K562 (cell line): ENCODE measurements around the gene MEDAG. TPM values are rescaled to one million over a fixed set of nuclear protein-coding genes. Genes with fewer than 3 reads are reported as not detected.

Source experiments
- ATAC-seq: fragments of 200-7000 bp; cut with Tn5 transposase; 3 replicates; pipeline ENCODE4 v1.9.1; 2020; ENCODE audit warnings: moderate library complexity
- BruUV-seq: library from RNA; stranded (reverse); fragments of 400-500 nt; replicated peaks from 2 replicates; lab custom pipeline; 2021; lab: Mats Ljungman, UMichigan
- CTCF ChIA-PET: fragments of 300-600 bp; formaldehyde crosslinking; extraction: SDS; loops from one replicate; lab custom pipeline; 2021; ENCODE audit warnings: low intra/inter-chr PET ratio; lab: Yijun Ruan, JAX
- POLR2A ChIA-PET: fragments of 300-600, 350-650 bp; sonication (Branson Sonifier 250); formaldehyde crosslinking; extraction: SDS; loops from one replicate; lab custom pipeline; 2021; ENCODE audit warnings: antibody characterized with exemption, inconsistent platforms; lab: Yijun Ruan, JAX
- DNase-seq, 4 experiments: peaks; one replicate each; pipeline versions ENCODE4 v3.0.0 to v3.0.0-alpha.2; 2011 to 2018; ENCODE audit warnings: low spot score in 3 of 4, mixed read lengths in 3 of 4; ENCODE audit errors: extremely low read depth in 1 of 4
- FAIRE-seq: peaks from 2 replicates; lab custom pipeline; 2011; peaks lifted over from hg19 to GRCh38; lab: Jason Lieb, UNC
- H2AFZ ChIP-seq: 2 replicates; pipeline ENCODE4 v1.6.0; 2011; ENCODE audit warnings: low read depth, low read length, control low read depth, inconsistent platforms
- H3K27ac ChIP-seq: fragments of 200-600 bp; 3 replicates; pipeline ENCODE4 v1.8.0; 2011; ENCODE audit warnings: low read depth, mild to moderate bottlenecking, control low read depth, inconsistent platforms, low read length, moderate library complexity, mixed read lengths; ENCODE audit errors: extremely low read depth
- H3K27me3 ChIP-seq, 2 experiments: fragments of 300-600 bp in 1 of 2; 2 replicates in 1 of 2; 3 replicates in 1 of 2; pipeline versions ENCODE4 v1.6.0 to v1.8.0; 2011; ENCODE audit warnings: inconsistent platforms in 2 of 2, low read length in 2 of 2, mild to moderate bottlenecking in 1 of 2, mixed read lengths in 1 of 2, moderate library complexity in 1 of 2; ENCODE audit not compliant: control insufficient read depth in 2 of 2, insufficient read depth in 2 of 2
- H3K36me3 ChIP-seq: fragments of 300-600 bp; 3 replicates; pipeline ENCODE4 v1.8.0; 2011; ENCODE audit warnings: mild to moderate bottlenecking, low read length, inconsistent platforms; ENCODE audit not compliant: control insufficient read depth, insufficient read depth
- H3K4me1 ChIP-seq, 2 experiments: fragments of 200-600 bp in 1 of 2; replicated peaks in 1 of 2; 2 replicates in 1 of 2; 3 replicates in 1 of 2; pipeline versions ENCODE4 v1.5.1 to v1.8.0; 2011; ENCODE audit warnings: inconsistent platforms in 2 of 2, low read length in 2 of 2, mild to moderate bottlenecking in 1 of 2, mixed read lengths in 1 of 2, moderate library complexity in 1 of 2; ENCODE audit not compliant: control insufficient read depth in 2 of 2, insufficient read depth in 2 of 2
- H3K4me2 ChIP-seq: 2 replicates; pipeline ENCODE4 v1.6.1; 2011; ENCODE audit warnings: low read length, control low read depth, inconsistent platforms, mixed read lengths; ENCODE audit not compliant: insufficient read depth
- H3K4me3 ChIP-seq: fragments of 200-600 bp; sonication (generic), shearing (Covaris generic); 2 replicates; pipeline ENCODE4 v1.5.1; 2016; ENCODE audit warnings: control low read depth, inconsistent platforms
- H3K79me2 ChIP-seq: fragments of 200-600 bp; 3 replicates; pipeline ENCODE4 v1.8.0; 2011; ENCODE audit warnings: low read length, inconsistent platforms; ENCODE audit not compliant: control insufficient read depth, insufficient read depth
- H3K9ac ChIP-seq, 2 experiments: 2 replicates each; pipeline versions ENCODE4 v1.6.0 to v1.6.1; 2011; ENCODE audit warnings: low read depth in 2 of 2, low read length in 2 of 2, control low read depth in 1 of 2, inconsistent platforms in 1 of 2, mild to moderate bottlenecking in 1 of 2, mixed read lengths in 1 of 2; ENCODE audit not compliant: insufficient read depth in 1 of 2
- H3K9me1 ChIP-seq: one replicate; pipeline ENCODE4 v1.6.0; 2011; ENCODE audit warnings: inconsistent platforms, mild to moderate bottlenecking, low read length, moderate library complexity; ENCODE audit not compliant: control insufficient read depth, insufficient read depth
- H3K9me3 ChIP-seq: replicated peaks from 2 replicates; pipeline ENCODE4 v1.5.1; 2011; ENCODE audit warnings: low read depth, low read length, inconsistent platforms; ENCODE audit not compliant: control insufficient read depth, insufficient read depth
- H4K20me1 ChIP-seq: replicated peaks from 2 replicates; pipeline ENCODE4 v1.6.1; 2011; ENCODE audit warnings: low read length, inconsistent platforms, mixed read lengths; ENCODE audit not compliant: control insufficient read depth, insufficient read depth
- ILF3 ChIP-seq: fragments of 450-650 bp; IDR thresholded peaks from 2 replicates; pipeline ENCODE4 v1.6.1; 2018; ENCODE audit warnings: antibody characterized with exemption, mild to moderate bottlenecking, moderate library complexity, borderline replicate concordance
- KLF1 ChIP-seq: fragments of 450-650 bp; IDR thresholded peaks from 2 replicates; pipeline ENCODE4 v1.6.1; 2016; ENCODE audit warnings: missing genetic modification characterization, missing compliant biosample characterization
- SMARCA5 ChIP-seq: fragments of 450-650 bp; IDR thresholded peaks from 2 replicates; pipeline ENCODE4 v1.6.1; 2016
- SNIP1 ChIP-seq: fragments of 450-650 bp; IDR thresholded peaks from 2 replicates; pipeline ENCODE4 v1.7.1; 2017; ENCODE audit warnings: low read depth, mild to moderate bottlenecking
- SOX6 ChIP-seq: fragments of 450-650 bp; IDR thresholded peaks from 2 replicates; pipeline ENCODE4 v1.6.1; 2014; ENCODE audit warnings: mild to moderate bottlenecking
- SRSF3 ChIP-seq: fragments of 200-400 bp; formaldehyde crosslinking; IDR thresholded peaks from 2 replicates; pipeline ENCODE4 v1.6.1; 2016; ENCODE audit warnings: mild to moderate bottlenecking, low read length, moderate library complexity; ENCODE audit not compliant: insufficient read depth
- STAG1 ChIP-seq: sonication (generic); formaldehyde crosslinking; IDR thresholded peaks from 2 replicates; pipeline ENCODE4 v1.5.0; 2020; ENCODE audit warnings: missing genetic modification reagents, borderline replicate concordance
- TAF15 ChIP-seq: fragments of 200-400 bp; formaldehyde crosslinking; IDR thresholded peaks from 2 replicates; pipeline ENCODE4 v1.6.1; 2017; ENCODE audit warnings: mild to moderate bottlenecking, low read depth, low read length, moderate library complexity
- TSC22D4 ChIP-seq: fragments of 450-650 bp; IDR thresholded peaks from 2 replicates; pipeline ENCODE4 v1.6.1; 2016; ENCODE audit warnings: missing genetic modification characterization, missing biosample characterization, control low read depth
- ZNF232 ChIP-seq: sonication (generic); formaldehyde crosslinking; IDR thresholded peaks from 2 replicates; pipeline ENCODE4 v1.8.0; 2022; ENCODE audit warnings: mild to moderate bottlenecking, missing genetic modification reagents
- ZNF436 ChIP-seq: fragments of 250-450, 450-650 bp; sonication (Bioruptor Pico); formaldehyde crosslinking; IDR thresholded peaks from 2 replicates; pipeline ENCODE4 v1.7.0; 2020; ENCODE audit warnings: mild to moderate bottlenecking
- ZNF76 ChIP-seq: fragments of 250-450 bp; sonication (Bioruptor Pico); IDR thresholded peaks from 2 replicates; pipeline ENCODE4 v1.4.0; 2020; ENCODE audit warnings: mild to moderate bottlenecking, moderate library complexity, borderline replicate concordance
- WGBS: fragments of 100-300 bp; shearing (Covaris generic); methylation state at CpG from one replicate; pipeline ENCODE4 v1.1.6; 2016; ENCODE audit warnings: low coverage, mixed read lengths; ENCODE audit not compliant: insufficient coverage; ENCODE audit errors: missing lambda C conversion rate; 5-methylcytosine and 5-hydroxymethylcytosine counted together
- in situ Hi-C: fragments of 300-500 bp; cut with MboI; formaldehyde crosslinking; loops from 4 replicates; pipeline ENCODE4 v1.15.0; 2018; ENCODE audit warnings: inconsistent platforms, mixed read lengths
- intact Hi-C: fragments of 100-400 bp; cut with micrococcal nuclease; formaldehyde crosslinking; loops from 2 replicates; pipeline ENCODE4 v1.14.2; 2022
- polyA plus RNA-seq, 8 experiments: library from polyadenylated mRNA; depleted of rRNA in 4 of 8; stranded (reverse) in 5 of 8; unstranded in 3 of 8; fragments of >200 nt; fragmentation: Nextera tagmentation in 2 of 8; fragmentation: Illumina TruSeq in 1 of 8; extraction: Ambion mirVana in 2 of 8; extraction: Trizol in 1 of 8; gene quantifications; 2 replicates each; pipeline versions ENCODE4 v1.2.1 to v1.2.3, GENCODE V29; 2011 to 2014; ENCODE audit warnings: inconsistent platforms in 1 of 8, missing spikeins in 1 of 8
- total RNA-seq, 7 experiments: library from RNA; depleted of rRNA in 6 of 7; stranded (reverse); fragments of >200 nt in 6 of 7; fragmentation: Illumina TruSeq in 2 of 7; extraction: Trizol in 2 of 7; gene quantifications; 2 replicates each; pipeline versions ENCODE4 v1.2.1 to v1.2.3, GENCODE V29; 2011 to 2021; ENCODE audit warnings: low replicate concordance in 1 of 7
- TF ChIP-seq, protein P1 (sequence below), 2 experiments: fragments of 450-650 bp; IDR thresholded peaks; 2 replicates each; pipeline ENCODE4 v1.6.1; 2018; ENCODE audit warnings: mild to moderate bottlenecking in 2 of 2, low read depth in 1 of 2; ENCODE audit not compliant: partially characterized antibody in 2 of 2
- TF ChIP-seq, protein P2 (sequence below), 2 experiments: fragments of 450-650 bp; conservative IDR thresholded peaks; 2 replicates each; pipeline ENCODE4 v1.6.1; 2017; ENCODE audit warnings: mild to moderate bottlenecking in 2 of 2, moderate library complexity in 2 of 2
- TF ChIP-seq, protein P3 (sequence below): conservative IDR thresholded peaks from 2 replicates; pipeline ENCODE4 v1.6.1; 2011; ENCODE audit warnings: low read depth, mild to moderate bottlenecking, low read length; ENCODE audit not compliant: control insufficient read depth
- TF ChIP-seq, protein P4 (sequence below), 2 experiments: fragments of 450-650 bp in 1 of 2; sonication (generic) in 1 of 2; formaldehyde crosslinking; conservative IDR thresholded peaks; 2 replicates each; pipeline versions ENCODE4 v1.4.0 to v1.8.1; 2020 to 2022; ENCODE audit warnings: mild to moderate bottlenecking in 1 of 2, missing genetic modification reagents in 1 of 2

The MEDAG gene
- total and polyA plus RNA-seq, 9 of the 15 experiments (the other 6 are each of a cell fraction or from before 2014, with no cell fraction given) = not detected

DNA sequence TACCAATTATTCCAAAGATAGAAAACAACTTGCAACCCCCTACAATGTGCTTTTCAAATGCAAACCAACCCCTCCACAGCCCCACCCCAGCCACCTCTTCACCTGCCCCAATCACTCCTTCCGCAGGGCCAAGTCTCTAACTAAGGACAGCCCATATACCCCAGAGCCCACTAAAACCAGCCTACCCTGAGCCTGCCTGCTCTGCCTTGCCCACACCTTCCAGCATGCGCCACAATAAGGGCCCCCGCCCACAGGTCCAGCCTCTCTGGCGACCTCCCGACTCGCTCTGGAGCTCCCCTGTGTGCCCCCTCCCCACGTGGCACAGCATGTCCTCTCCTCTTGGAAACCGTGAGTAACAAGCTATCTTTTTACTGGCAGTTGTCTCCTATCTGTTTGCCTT, 42.8 kb upstream of the MEDAG start:
- Histone ChIP-seq H2AFZ (no peak overlapping the region), H3K36me3 (no peaks in the 10 kb centered on the region), H3K9ac (no peak overlapping the region), H3K27ac (no peak overlapping the region), H3K9me3 (no peaks in the 10 kb centered on the region), H3K9me1 (no peaks in the 10 kb centered on the region), H3K4me2 (no peak overlapping the region), H3K4me1 (no peaks in the 10 kb centered on the region; a peak in 1 of 5 replicates), H4K20me1 (no peaks in the 10 kb centered on the region), H3K27me3 (peaks cover 2 to 16% of the 10 kb centered on the region in 2 experiments; a peak in 3 of 5 replicates), H3K79me2 (no peaks in the 10 kb centered on the region), H3K4me3 (no peak overlapping the region)
- WGBS = 0% methylated on average over 7 of the region's 8 CpGs
- ChIA-PET POLR2A (interaction anchor here (0.6 kb wide), 1 partner anchor 23 kb away, joined by 3 read pairs; no protein-coding TSS in a partner anchor), CTCF (no interaction called here)
- intact Hi-C loops = loop anchor here (10.0 kb wide), 1 partner anchor 188 kb away; no protein-coding TSS in a partner anchor
- FAIRE-seq (no peak), ATAC-seq (no peak), DNase-seq (no peak)
- no TSS peak for BruUV-seq
- in situ Hi-C loops = no loop called here
- TF ChIP-seq SMARCA5 (no peak), STAG1 (CRISPR knock-in tag) (no peak), ZNF436 (no peak), TSC22D4 (no peak), TAF15 (no peak), ILF3 (no peak), ZNF232 (CRISPR knock-in tag) (no peak), SRSF3 (no peak), SNIP1 (no peak), KLF1 (tag) (no peak), ZNF76 (no peak), SOX6 (no peak)
- TF ChIP-seq, protein P1, sequence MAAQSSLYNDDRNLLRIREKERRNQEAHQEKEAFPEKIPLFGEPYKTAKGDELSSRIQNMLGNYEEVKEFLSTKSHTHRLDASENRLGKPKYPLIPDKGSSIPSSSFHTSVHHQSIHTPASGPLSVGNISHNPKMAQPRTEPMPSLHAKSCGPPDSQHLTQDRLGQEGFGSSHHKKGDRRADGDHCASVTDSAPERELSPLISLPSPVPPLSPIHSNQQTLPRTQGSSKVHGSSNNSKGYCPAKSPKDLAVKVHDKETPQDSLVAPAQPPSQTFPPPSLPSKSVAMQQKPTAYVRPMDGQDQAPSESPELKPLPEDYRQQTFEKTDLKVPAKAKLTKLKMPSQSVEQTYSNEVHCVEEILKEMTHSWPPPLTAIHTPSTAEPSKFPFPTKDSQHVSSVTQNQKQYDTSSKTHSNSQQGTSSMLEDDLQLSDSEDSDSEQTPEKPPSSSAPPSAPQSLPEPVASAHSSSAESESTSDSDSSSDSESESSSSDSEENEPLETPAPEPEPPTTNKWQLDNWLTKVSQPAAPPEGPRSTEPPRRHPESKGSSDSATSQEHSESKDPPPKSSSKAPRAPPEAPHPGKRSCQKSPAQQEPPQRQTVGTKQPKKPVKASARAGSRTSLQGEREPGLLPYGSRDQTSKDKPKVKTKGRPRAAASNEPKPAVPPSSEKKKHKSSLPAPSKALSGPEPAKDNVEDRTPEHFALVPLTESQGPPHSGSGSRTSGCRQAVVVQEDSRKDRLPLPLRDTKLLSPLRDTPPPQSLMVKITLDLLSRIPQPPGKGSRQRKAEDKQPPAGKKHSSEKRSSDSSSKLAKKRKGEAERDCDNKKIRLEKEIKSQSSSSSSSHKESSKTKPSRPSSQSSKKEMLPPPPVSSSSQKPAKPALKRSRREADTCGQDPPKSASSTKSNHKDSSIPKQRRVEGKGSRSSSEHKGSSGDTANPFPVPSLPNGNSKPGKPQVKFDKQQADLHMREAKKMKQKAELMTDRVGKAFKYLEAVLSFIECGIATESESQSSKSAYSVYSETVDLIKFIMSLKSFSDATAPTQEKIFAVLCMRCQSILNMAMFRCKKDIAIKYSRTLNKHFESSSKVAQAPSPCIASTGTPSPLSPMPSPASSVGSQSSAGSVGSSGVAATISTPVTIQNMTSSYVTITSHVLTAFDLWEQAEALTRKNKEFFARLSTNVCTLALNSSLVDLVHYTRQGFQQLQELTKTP (IDR thresholded peaks at IDR 0.05; ENCODE audit: low read depth in 1 of 2, partially characterized antibody in 2 of 2) = no peak
- TF ChIP-seq, protein P2, sequence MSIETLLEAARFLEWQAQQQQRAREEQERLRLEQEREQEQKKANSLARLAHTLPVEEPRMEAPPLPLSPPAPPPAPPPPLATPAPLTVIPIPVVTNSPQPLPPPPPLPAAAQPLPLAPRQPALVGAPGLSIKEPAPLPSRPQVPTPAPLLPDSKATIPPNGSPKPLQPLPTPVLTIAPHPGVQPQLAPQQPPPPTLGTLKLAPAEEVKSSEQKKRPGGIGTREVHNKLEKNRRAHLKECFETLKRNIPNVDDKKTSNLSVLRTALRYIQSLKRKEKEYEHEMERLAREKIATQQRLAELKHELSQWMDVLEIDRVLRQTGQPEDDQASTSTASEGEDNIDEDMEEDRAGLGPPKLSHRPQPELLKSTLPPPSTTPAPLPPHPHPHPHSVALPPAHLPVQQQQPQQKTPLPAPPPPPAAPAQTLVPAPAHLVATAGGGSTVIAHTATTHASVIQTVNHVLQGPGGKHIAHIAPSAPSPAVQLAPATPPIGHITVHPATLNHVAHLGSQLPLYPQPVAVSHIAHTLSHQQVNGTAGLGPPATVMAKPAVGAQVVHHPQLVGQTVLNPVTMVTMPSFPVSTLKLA (conservative IDR thresholded peaks at IDR 0.05) = no peak
- TF ChIP-seq, protein P3, sequence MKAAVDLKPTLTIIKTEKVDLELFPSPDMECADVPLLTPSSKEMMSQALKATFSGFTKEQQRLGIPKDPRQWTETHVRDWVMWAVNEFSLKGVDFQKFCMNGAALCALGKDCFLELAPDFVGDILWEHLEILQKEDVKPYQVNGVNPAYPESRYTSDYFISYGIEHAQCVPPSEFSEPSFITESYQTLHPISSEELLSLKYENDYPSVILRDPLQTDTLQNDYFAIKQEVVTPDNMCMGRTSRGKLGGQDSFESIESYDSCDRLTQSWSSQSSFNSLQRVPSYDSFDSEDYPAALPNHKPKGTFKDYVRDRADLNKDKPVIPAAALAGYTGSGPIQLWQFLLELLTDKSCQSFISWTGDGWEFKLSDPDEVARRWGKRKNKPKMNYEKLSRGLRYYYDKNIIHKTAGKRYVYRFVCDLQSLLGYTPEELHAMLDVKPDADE = no peak
- TF ChIP-seq, protein P4, sequence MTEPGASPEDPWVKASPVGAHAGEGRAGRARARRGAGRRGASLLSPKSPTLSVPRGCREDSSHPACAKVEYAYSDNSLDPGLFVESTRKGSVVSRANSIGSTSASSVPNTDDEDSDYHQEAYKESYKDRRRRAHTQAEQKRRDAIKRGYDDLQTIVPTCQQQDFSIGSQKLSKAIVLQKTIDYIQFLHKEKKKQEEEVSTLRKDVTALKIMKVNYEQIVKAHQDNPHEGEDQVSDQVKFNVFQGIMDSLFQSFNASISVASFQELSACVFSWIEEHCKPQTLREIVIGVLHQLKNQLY (CRISPR knock-in tag; conservative IDR thresholded peaks at IDR 0.05) = no peak
